HepG2 (cell line): ENCODE data around the gene OGG1. TPM values are rescaled to one million over a fixed set of nuclear protein-coding genes. Genes with fewer than 3 reads are reported as not detected.

Experiments used
- ATAC-seq: fragments of 200-7000 bp; cut with Tn5 transposase; 3 replicates; pipeline ENCODE4 v1.9.1; 2020; ENCODE audit warnings: mild to moderate bottlenecking, moderate library complexity
- BruUV-seq: library from RNA; stranded (reverse); fragments of 400-500 nt; replicated peaks from 2 replicates; lab custom pipeline; 2021; lab: Mats Ljungman, UMichigan
- CTCF ChIA-PET: fragments of 300-600 bp; formaldehyde crosslinking; extraction: SDS; loops from one replicate; lab custom pipeline; 2021; ENCODE audit warnings: low total read pairs, inconsistent platforms, low intra/inter-chr PET ratio; lab: Yijun Ruan, JAX
- POLR2A ChIA-PET: fragments of 350-600 bp; sonication (Branson Sonifier 250); formaldehyde crosslinking; loops from one replicate; lab custom pipeline; 2020; ENCODE audit warnings: antibody characterized with exemption, inconsistent platforms; lab: Yijun Ruan, JAX
- DNase-seq: peaks from one replicate; pipeline ENCODE4 v3.0.0-alpha.2; 2015; ENCODE audit warnings: low spot score
- FAIRE-seq: peaks from 3 replicates; lab custom pipeline; 2011; peaks lifted over from hg19 to GRCh38; lab: Jason Lieb, UNC
- H2AFZ ChIP-seq: one replicate; pipeline ENCODE4 v1.6.1; 2011; ENCODE audit warnings: low read length, inconsistent platforms
- H3K27ac ChIP-seq: fragments of 300-600 bp; 3 replicates; pipeline ENCODE4 v1.8.0; 2011; ENCODE audit warnings: mixed run types, mild to moderate bottlenecking, mixed read lengths, low read length, inconsistent platforms; ENCODE audit not compliant: insufficient read depth; ENCODE audit errors: extremely low read length
- H3K27me3 ChIP-seq, 2 experiments: fragments of 200-600 bp in 1 of 2; 2 replicates in 1 of 2; 3 replicates in 1 of 2; pipeline versions ENCODE4 v1.6.0 to v1.8.0; 2011; ENCODE audit warnings: low read length in 2 of 2, mild to moderate bottlenecking in 2 of 2, moderate library complexity in 2 of 2, inconsistent platforms in 1 of 2; ENCODE audit not compliant: insufficient read depth in 2 of 2, control insufficient read depth in 1 of 2
- H3K36me3 ChIP-seq, 2 experiments: fragments of 200-600 bp in 1 of 2; replicated peaks in 1 of 2; 2 replicates in 1 of 2; 3 replicates in 1 of 2; pipeline versions ENCODE4 v1.5.1 to v1.8.0; 2011; ENCODE audit warnings: low read length in 2 of 2, inconsistent platforms in 1 of 2; ENCODE audit not compliant: insufficient read depth in 2 of 2, control insufficient read depth in 1 of 2
- H3K4me1 ChIP-seq: 2 replicates; pipeline ENCODE4 v1.5.1; 2012; ENCODE audit warnings: low read length, inconsistent platforms; ENCODE audit not compliant: insufficient read depth
- H3K4me2 ChIP-seq: 2 replicates; pipeline ENCODE4 v1.6.0; 2011; ENCODE audit warnings: low read depth, low read length, inconsistent platforms
- H3K4me3 ChIP-seq, 3 experiments: fragments of 200-600 bp in 1 of 3; sonication (generic), shearing (Covaris generic) in 1 of 3; replicated peaks in 1 of 3; 2 replicates each; pipeline ENCODE4 v1.5.1; 2011 to 2016; ENCODE audit warnings: low read length in 3 of 3, inconsistent platforms in 2 of 3, low read depth in 2 of 3, mild to moderate bottlenecking in 2 of 3, control low read depth in 1 of 3, mixed read lengths in 1 of 3; ENCODE audit not compliant: insufficient read depth in 1 of 3
- H3K79me2 ChIP-seq: one replicate; pipeline ENCODE4 v1.6.1; 2011; ENCODE audit warnings: low read length, inconsistent platforms; ENCODE audit not compliant: insufficient read depth
- H3K9ac ChIP-seq: 2 replicates; pipeline ENCODE4 v1.6.0; 2011; ENCODE audit warnings: mild to moderate bottlenecking, low read depth, low read length, inconsistent platforms; ENCODE audit not compliant: insufficient read depth
- H3K9me3 ChIP-seq: 2 replicates; pipeline ENCODE4 v1.5.1; 2012; ENCODE audit warnings: mild to moderate bottlenecking, low read length
- H4K20me1 ChIP-seq: 2 replicates; pipeline ENCODE4 v1.6.0; 2011; ENCODE audit warnings: inconsistent platforms, mild to moderate bottlenecking, low read length, moderate library complexity; ENCODE audit not compliant: insufficient read depth
- ARNT2 ChIP-seq: sonication (generic); formaldehyde crosslinking; IDR thresholded peaks from 2 replicates; pipeline ENCODE4 v1.8.0; 2022; ENCODE audit warnings: mild to moderate bottlenecking, low read depth, missing genetic modification reagents, moderate library complexity
- CBFB ChIP-seq: sonication (generic); formaldehyde crosslinking; IDR thresholded peaks from 2 replicates; pipeline ENCODE4 v1.4.0; 2020; ENCODE audit warnings: missing genetic modification reagents
- CCAR2 ChIP-seq: fragments of 200-400 bp; formaldehyde crosslinking; optimal IDR thresholded peaks from 2 replicates; pipeline ENCODE3; 2018; ENCODE audit warnings: low read depth, mild to moderate bottlenecking, low read length, moderate library complexity
- FOXA1 ChIP-seq, 2 experiments: fragments of 450-650 bp in 1 of 2; sonication (generic) in 1 of 2; formaldehyde crosslinking in 1 of 2; IDR thresholded peaks; 2 replicates each; pipeline versions ENCODE4 v1.4.0 to v1.6.1; 2016 to 2020; ENCODE audit warnings: missing genetic modification reagents in 1 of 2
- HMG20B ChIP-seq: conservative IDR thresholded peaks from 2 replicates; pipeline ENCODE4 v1.6.1; 2016; ENCODE audit warnings: missing genetic modification reagents, missing compliant biosample characterization
- HNF4G ChIP-seq, 2 experiments: sonication (generic) in 1 of 2; formaldehyde crosslinking in 1 of 2; IDR thresholded peaks; 2 replicates each; pipeline versions ENCODE4 v1.4.0 to v1.6.1; 2011 to 2020; ENCODE audit warnings: borderline replicate concordance in 2 of 2, low read depth in 2 of 2, mild to moderate bottlenecking in 2 of 2, low read length in 1 of 2, missing genetic modification reagents in 1 of 2, moderate library complexity in 1 of 2
- NFKBIZ ChIP-seq: IDR thresholded peaks from 2 replicates; pipeline ENCODE4 v1.6.1; 2018; ENCODE audit warnings: missing genetic modification reagents, missing compliant biosample characterization
- SMAD1 ChIP-seq: sonication (generic); formaldehyde crosslinking; IDR thresholded peaks from 2 replicates; pipeline ENCODE4 v1.4.0; 2020; ENCODE audit warnings: missing genetic modification reagents, low read depth, mild to moderate bottlenecking, borderline replicate concordance
- ZKSCAN1 ChIP-seq: fragments of 150-350 bp; IDR thresholded peaks from 2 replicates; pipeline ENCODE4 v1.6.1; 2014; ENCODE audit warnings: low read length
- ZNF235 ChIP-seq: sonication (generic); formaldehyde crosslinking; IDR thresholded peaks from 2 replicates; pipeline ENCODE4 v1.8.1; 2023; ENCODE audit warnings: mild to moderate bottlenecking, missing genetic modification reagents, borderline replicate concordance
- ZNF432 ChIP-seq: sonication (generic); formaldehyde crosslinking; IDR thresholded peaks from 2 replicates; pipeline ENCODE4 v1.5.0; 2020; ENCODE audit warnings: missing genetic modification reagents, mild to moderate bottlenecking, borderline replicate concordance
- ZNF674 ChIP-seq: sonication (generic); formaldehyde crosslinking; IDR thresholded peaks from 2 replicates; pipeline ENCODE4 v1.5.0; 2020; ENCODE audit warnings: low read depth, mild to moderate bottlenecking, missing genetic modification reagents
- ZNF766 ChIP-seq: sonication (generic); formaldehyde crosslinking; IDR thresholded peaks from 2 replicates; pipeline ENCODE4 v1.5.0; 2020; ENCODE audit warnings: missing genetic modification reagents, borderline replicate concordance
- WGBS: methylation state at CpG from one replicate; pipeline ENCODE4 v1.1.6; 2017; ENCODE audit warnings: low lambda C conversion rate; 5-methylcytosine and 5-hydroxymethylcytosine counted together
- in situ Hi-C: cut with HindIII; loops from 2 replicates; pipeline ENCODE4 v1.10.0; 2017; ENCODE audit warnings: low pct_unique_long_range_greater_than_20kb; ENCODE audit not compliant: extremely low pct_ligation_motif_present
- intact Hi-C: fragments of 100-400 bp; cut with micrococcal nuclease; formaldehyde crosslinking; loops from one replicate; pipeline ENCODE4 v1.10.0; 2022; ENCODE audit not compliant: unreplicated experiment
- polyA plus RNA-seq, 8 experiments: library from polyadenylated mRNA; depleted of rRNA in 3 of 8; stranded (reverse) in 7 of 8; unstranded in 1 of 8; fragments of >200 nt; fragmentation: Illumina TruSeq in 4 of 8; extraction: Trizol in 4 of 8; gene quantifications; 2 replicates each; pipeline versions ENCODE4 v1.2.1 to v1.2.3, GENCODE V29; 2011 to 2016; ENCODE audit warnings: low read depth in 4 of 8, missing spikeins in 1 of 8, mixed read lengths in 1 of 8; ENCODE audit not compliant: insufficient read depth in 1 of 8
- total RNA-seq, 5 experiments: library from RNA; depleted of rRNA; stranded (reverse); fragments of >200 nt; fragmentation: Illumina TruSeq; extraction: Trizol; gene quantifications; 2 replicates each; pipeline ENCODE4 v1.2.3, GENCODE V29; 2016; ENCODE audit warnings: low read depth in 1 of 5
- TF ChIP-seq, protein P1 (sequence below): sonication (generic); formaldehyde crosslinking; IDR thresholded peaks from 2 replicates; pipeline ENCODE4 v1.9.0; 2021; ENCODE audit warnings: missing genetic modification reagents, mild to moderate bottlenecking, borderline replicate concordance
- TF ChIP-seq, protein P2 (sequence below): IDR thresholded peaks from 2 replicates; pipeline ENCODE4 v1.6.1; 2012; ENCODE audit warnings: low read depth, low read length, improper control_type of control experiment
- TF ChIP-seq, protein P3 (sequence below): sonication (generic); formaldehyde crosslinking; IDR thresholded peaks from 2 replicates; pipeline ENCODE4 v1.4.0; 2020; ENCODE audit warnings: mild to moderate bottlenecking, missing genetic modification reagents, borderline replicate concordance

The OGG1 gene
- total and polyA plus RNA-seq, 2 of the 13 experiments (the other 11 are each of a cell fraction or from before 2014, with no cell fraction given), result 28.7 to 33.2 TPM

DNA sequence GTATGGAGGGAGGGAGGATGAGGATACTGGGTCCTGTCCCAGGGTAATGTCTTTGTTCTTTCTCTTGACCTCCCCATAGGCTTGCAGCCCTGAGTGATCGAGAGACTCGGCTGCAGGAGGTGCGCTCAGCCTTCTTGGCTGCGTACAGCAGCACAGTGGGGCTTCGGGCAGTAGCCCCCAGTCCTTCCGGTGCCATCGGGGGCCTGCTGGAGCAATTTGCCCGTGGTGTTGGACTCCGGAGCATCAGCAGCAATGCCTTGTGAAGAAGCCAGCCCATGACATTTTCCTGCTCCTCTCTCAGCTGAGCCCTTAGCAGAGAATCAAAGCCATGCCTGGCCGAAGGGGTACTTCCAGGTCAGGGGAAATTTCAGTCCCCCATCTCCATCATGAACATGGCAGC is 48.0 kb upstream of the OGG1 start:
- Histone ChIP-seq H3K79me2 (no peaks in the 10 kb centered on the region), H3K27me3 (peaks cover 0 to 1% of the 10 kb centered on the region in 2 experiments; a peak in 2 of 5 replicates), H3K27ac (no peak overlapping the region), H3K4me1 (peaks cover 12% of the 10 kb centered on the region; the same call in 1 of the 2 replicates), H3K9ac (no peak overlapping the region), H2AFZ (no peak overlapping the region), H4K20me1 (no peaks in the 10 kb centered on the region), H3K4me3 (no peak overlapping the region), H3K9me3 (no peaks in the 10 kb centered on the region), H3K36me3 (peaks cover 3 to 6% of the 10 kb centered on the region in 2 experiments; a peak in 2 of 5 replicates), H3K4me2 (no peak overlapping the region)
- FAIRE-seq, result no peak
- in situ Hi-C loops (no loop called here), intact Hi-C loops (no loop called here)
- TF ChIP-seq HNF4G (IDR thresholded peaks at IDR 0.05; ENCODE audit: borderline replicate concordance, low read depth, low read length), result no peak
- TF ChIP-seq HNF4G (CRISPR knock-in tag; IDR thresholded peaks at IDR 0.05; ENCODE audit: borderline replicate concordance, low read depth), result no peak
- TF ChIP-seq, protein P1, sequence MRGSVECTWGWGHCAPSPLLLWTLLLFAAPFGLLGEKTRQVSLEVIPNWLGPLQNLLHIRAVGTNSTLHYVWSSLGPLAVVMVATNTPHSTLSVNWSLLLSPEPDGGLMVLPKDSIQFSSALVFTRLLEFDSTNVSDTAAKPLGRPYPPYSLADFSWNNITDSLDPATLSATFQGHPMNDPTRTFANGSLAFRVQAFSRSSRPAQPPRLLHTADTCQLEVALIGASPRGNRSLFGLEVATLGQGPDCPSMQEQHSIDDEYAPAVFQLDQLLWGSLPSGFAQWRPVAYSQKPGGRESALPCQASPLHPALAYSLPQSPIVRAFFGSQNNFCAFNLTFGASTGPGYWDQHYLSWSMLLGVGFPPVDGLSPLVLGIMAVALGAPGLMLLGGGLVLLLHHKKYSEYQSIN (CRISPR knock-in tag), result no peak
- no peak for TF ChIP-seq CCAR2
- TF ChIP-seq CBFB (CRISPR knock-in tag), result no peak
- TF ChIP-seq HMG20B (CRISPR knock-in tag), result no peak
- TF ChIP-seq, protein P2, sequence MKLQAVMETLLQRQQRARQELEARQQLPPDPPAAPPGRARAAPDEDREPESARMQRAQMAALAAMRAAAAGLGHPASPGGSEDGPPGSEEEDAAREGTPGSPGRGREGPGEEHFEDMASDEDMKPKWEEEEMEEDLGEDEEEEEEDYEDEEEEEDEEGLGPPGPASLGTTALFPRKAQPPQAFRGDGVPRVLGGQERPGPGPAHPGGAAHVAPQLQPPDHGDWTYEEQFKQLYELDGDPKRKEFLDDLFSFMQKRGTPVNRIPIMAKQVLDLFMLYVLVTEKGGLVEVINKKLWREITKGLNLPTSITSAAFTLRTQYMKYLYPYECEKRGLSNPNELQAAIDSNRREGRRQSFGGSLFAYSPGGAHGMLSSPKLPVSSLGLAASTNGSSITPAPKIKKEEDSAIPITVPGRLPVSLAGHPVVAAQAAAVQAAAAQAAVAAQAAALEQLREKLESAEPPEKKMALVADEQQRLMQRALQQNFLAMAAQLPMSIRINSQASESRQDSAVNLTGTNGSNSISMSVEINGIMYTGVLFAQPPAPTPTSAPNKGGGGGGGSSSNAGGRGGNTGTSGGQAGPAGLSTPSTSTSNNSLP, result no peak
- TF ChIP-seq SMAD1 (CRISPR knock-in tag), result no peak
- no peak for TF ChIP-seq ZNF432 (CRISPR knock-in tag)
- TF ChIP-seq NFKBIZ, result no peak
- TF ChIP-seq ZNF674 (CRISPR knock-in tag), result no peak
- no peak for TF ChIP-seq ZNF766
- no peak for TF ChIP-seq ARNT2
- no peak for TF ChIP-seq ZNF235 (CRISPR knock-in tag)
- TF ChIP-seq FOXA1 (IDR thresholded peaks at IDR 0.05), result no peak
- TF ChIP-seq FOXA1 (CRISPR knock-in tag; IDR thresholded peaks at IDR 0.05), result no peak
- TF ChIP-seq, protein P3, sequence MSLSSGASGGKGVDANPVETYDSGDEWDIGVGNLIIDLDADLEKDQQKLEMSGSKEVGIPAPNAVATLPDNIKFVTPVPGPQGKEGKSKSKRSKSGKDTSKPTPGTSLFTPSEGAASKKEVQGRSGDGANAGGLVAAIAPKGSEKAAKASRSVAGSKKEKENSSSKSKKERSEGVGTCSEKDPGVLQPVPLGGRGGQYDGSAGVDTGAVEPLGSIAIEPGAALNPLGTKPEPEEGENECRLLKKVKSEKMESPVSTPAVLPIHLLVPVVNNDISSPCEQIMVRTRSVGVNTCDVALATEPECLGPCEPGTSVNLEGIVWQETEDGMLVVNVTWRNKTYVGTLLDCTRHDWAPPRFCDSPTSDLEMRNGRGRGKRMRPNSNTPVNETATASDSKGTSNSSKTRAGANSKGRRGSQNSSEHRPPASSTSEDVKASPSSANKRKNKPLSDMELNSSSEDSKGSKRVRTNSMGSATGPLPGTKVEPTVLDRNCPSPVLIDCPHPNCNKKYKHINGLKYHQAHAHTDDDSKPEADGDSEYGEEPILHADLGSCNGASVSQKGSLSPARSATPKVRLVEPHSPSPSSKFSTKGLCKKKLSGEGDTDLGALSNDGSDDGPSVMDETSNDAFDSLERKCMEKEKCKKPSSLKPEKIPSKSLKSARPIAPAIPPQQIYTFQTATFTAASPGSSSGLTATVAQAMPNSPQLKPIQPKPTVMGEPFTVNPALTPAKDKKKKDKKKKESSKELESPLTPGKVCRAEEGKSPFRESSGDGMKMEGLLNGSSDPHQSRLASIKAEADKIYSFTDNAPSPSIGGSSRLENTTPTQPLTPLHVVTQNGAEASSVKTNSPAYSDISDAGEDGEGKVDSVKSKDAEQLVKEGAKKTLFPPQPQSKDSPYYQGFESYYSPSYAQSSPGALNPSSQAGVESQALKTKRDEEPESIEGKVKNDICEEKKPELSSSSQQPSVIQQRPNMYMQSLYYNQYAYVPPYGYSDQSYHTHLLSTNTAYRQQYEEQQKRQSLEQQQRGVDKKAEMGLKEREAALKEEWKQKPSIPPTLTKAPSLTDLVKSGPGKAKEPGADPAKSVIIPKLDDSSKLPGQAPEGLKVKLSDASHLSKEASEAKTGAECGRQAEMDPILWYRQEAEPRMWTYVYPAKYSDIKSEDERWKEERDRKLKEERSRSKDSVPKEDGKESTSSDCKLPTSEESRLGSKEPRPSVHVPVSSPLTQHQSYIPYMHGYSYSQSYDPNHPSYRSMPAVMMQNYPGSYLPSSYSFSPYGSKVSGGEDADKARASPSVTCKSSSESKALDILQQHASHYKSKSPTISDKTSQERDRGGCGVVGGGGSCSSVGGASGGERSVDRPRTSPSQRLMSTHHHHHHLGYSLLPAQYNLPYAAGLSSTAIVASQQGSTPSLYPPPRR (CRISPR knock-in tag), result no peak
- TF ChIP-seq ZKSCAN1, result no peak
- no TSS peak for BruUV-seq
- ChIA-PET CTCF (no interaction called here), POLR2A (no interaction called here)
- WGBS, result 89% methylated on average over 3 of the region's 10 CpGs
- ATAC-seq, result no peak
- DNase-seq, result no peak
